Measurements from ENCODE around the gene ZBTB21.

Gene ZBTB21

DNA sequence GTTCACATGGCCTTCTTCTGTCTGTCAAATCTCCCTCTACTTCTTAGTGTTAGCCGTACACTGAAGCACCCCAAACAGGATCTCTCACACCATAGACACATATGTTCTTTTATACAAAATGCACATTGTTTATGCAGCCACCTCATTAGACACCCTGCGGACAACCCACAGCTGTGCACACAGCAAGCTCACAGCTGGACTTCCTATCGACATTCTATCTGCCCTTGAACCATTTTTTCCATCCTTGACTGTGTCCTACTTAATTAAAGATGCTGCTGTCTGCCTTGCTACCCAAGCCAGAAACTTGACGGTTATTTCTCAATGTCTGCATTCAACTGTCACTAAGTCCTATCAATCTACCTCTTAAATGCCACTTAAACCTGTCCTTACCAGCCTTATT, 3.2 kb upstream of the ZBTB21 start:
- TF ChIP-seq, protein P1, sequence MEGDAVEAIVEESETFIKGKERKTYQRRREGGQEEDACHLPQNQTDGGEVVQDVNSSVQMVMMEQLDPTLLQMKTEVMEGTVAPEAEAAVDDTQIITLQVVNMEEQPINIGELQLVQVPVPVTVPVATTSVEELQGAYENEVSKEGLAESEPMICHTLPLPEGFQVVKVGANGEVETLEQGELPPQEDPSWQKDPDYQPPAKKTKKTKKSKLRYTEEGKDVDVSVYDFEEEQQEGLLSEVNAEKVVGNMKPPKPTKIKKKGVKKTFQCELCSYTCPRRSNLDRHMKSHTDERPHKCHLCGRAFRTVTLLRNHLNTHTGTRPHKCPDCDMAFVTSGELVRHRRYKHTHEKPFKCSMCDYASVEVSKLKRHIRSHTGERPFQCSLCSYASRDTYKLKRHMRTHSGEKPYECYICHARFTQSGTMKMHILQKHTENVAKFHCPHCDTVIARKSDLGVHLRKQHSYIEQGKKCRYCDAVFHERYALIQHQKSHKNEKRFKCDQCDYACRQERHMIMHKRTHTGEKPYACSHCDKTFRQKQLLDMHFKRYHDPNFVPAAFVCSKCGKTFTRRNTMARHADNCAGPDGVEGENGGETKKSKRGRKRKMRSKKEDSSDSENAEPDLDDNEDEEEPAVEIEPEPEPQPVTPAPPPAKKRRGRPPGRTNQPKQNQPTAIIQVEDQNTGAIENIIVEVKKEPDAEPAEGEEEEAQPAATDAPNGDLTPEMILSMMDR (conservative IDR thresholded peaks at IDR 0.05; ENCODE audit: low read depth, low read length), result no peak
- Histone ChIP-seq H3K79me2 (ENCODE audit: insufficient read depth, low read depth) (peaks cover 8% of the 10 kb centered on the region; the same call in 1 of the 2 replicates), H2AFZ (ENCODE audit: low read depth) (no peak overlapping the region), H3K4me2 (no peak overlapping the region), H3K4me1 (ENCODE audit: low read depth, poor library complexity, severe bottlenecking) (peaks cover 15% of the 10 kb centered on the region), H3K9ac (no peak overlapping the region), H3K36me3 (ENCODE audit: insufficient read depth) (no peaks in the 10 kb centered on the region), H3K27ac (no peak overlapping the region), H3K4me3 (IDR thresholded peaks at IDR 0.05; ENCODE audit: insufficient read depth, low read depth, low read length) (no peak overlapping the region), H3K27me3 (ENCODE audit: insufficient read depth, low read depth) (no peaks in the 10 kb centered on the region), H4K20me1 (ENCODE audit: insufficient read depth) (no peaks in the 10 kb centered on the region)

DNA sequence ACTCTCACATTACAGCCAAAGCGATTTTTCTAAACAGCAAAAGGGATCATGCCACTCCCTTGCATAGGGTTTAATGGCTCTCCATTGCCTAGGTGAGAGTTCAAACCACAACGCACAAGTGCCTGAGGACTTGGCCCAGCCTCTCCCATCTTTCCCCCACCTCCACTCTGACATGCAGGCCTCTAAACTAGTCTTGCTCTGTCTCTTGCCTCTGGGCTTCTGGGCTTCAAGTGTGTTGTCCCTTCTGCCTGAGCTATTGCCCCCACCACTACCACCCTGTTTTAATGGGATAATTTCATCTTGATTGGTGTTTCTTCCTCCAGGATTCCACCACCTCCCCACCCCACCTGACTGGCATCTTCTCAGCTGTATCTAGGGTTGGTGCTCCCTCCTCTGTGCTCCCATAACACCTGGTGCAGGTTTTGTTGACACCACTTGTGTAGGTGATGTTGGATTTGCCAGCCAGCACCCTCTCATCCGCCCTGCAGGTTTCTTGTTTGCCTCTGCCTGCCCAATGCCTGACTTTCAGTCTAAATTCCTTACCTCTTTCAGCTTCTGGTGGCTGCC, 2.7 kb upstream of the ZBTB21 start:
- Histone ChIP-seq H4K20me1 (ENCODE audit: insufficient read depth) (no peaks in the 10 kb centered on the region), H3K9ac (no peak overlapping the region), H3K4me3 (IDR thresholded peaks at IDR 0.05; ENCODE audit: insufficient read depth, low read depth, low read length) (no peak overlapping the region), H3K27ac (no peak overlapping the region), H3K36me3 (ENCODE audit: insufficient read depth) (no peaks in the 10 kb centered on the region), H3K4me1 (ENCODE audit: low read depth, poor library complexity, severe bottlenecking) (peaks cover 15% of the 10 kb centered on the region), H3K27me3 (ENCODE audit: insufficient read depth, low read depth) (no peaks in the 10 kb centered on the region), H3K79me2 (ENCODE audit: insufficient read depth, low read depth) (peaks cover 14% of the 10 kb centered on the region; the same call in 1 of the 2 replicates), H3K4me2 (no peak overlapping the region), H2AFZ (ENCODE audit: low read depth) (no peak overlapping the region)
- TF ChIP-seq, protein P1 (conservative IDR thresholded peaks at IDR 0.05; ENCODE audit: low read depth, low read length), result no peak

DNA sequence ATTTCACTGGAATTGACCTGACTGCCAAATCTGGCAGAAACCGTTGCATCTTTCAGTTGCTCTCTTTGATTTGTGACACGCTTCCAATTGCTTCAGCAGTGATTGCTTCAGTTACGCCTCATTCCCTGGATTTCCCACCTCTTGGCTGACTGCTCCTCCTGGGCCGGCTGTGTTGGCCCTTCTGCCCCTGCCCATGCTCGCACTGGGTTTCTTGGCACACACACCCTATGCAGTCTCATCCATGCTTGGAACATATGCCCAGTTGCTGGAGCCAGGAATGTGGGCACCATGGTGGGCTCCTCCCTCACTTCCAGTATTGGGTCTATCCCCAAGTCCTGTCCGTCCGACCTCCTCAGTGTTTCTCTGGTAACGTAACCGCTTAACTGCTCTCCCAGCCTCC, 2.2 kb upstream of the ZBTB21 start:
- Histone ChIP-seq H3K4me1 (ENCODE audit: low read depth, poor library complexity, severe bottlenecking) (peaks cover 18% of the 10 kb centered on the region), H3K27me3 (ENCODE audit: insufficient read depth, low read depth) (no peaks in the 10 kb centered on the region), H3K79me2 (ENCODE audit: insufficient read depth, low read depth) (peaks cover 19% of the 10 kb centered on the region; the same call in 1 of the 2 replicates), H4K20me1 (ENCODE audit: insufficient read depth) (no peaks in the 10 kb centered on the region), H3K9ac (no peak overlapping the region), H3K27ac (no peak overlapping the region), H3K36me3 (ENCODE audit: insufficient read depth) (no peaks in the 10 kb centered on the region), H2AFZ (ENCODE audit: low read depth) (no peak overlapping the region), H3K4me3 (IDR thresholded peaks at IDR 0.05; ENCODE audit: insufficient read depth, low read depth, low read length) (no peak overlapping the region), H3K4me2 (no peak overlapping the region)
- TF ChIP-seq, protein P1 (conservative IDR thresholded peaks at IDR 0.05; ENCODE audit: low read depth, low read length), result no peak

DNA sequence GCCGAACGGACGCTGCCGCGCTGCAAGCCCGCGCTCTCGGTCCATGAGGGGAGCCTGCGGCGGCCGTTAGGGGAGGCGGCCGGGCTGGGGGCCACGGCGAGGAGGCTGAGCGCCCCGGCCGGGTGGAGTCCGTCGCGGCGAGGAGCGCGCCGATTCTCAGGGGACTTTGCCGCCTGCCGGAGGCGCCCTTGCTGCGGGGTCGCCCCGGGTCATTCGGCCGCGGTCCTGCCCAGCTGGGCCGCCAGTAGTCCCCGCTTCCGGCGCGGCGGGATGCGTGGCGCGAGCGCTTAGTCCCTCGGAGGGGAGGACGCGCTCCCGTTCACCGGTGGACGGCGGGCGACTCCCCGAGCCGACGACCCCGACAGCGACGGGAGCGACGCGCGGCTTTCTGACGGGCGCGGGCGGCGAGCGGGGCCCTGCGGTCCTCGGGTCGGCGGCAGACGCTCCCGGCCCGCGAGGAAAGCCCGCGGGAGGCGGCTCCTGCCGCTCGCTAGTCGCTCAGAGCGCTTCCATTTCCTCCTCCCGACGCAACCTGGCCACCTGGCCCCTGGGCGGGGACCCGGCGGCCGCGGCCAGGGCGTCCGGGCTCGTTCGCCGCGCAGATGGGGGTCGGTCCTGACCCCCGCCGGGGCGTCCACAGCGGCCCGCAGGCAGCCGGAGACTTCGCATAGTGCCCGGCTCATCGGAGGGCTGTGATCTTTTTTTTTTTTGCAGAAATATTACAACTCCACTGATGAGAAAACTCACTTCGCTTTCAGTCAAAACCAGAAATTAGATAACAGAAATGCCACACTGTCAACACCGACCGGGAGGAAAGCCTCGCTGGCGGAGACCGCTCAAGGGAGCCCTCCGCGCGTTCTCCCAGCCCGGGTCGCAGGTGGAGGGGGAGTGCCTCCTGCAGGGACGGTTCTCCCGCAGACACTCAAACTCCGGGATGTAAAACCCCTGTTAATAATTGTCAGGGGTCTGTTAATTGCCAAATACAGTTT, 641 bp upstream of the ZBTB21 start:
- Histone ChIP-seq H3K27me3 (ENCODE audit: insufficient read depth, low read depth) (no peaks in the 10 kb centered on the region), H3K27ac (peak overlapping the region; percentile 92), H4K20me1 (ENCODE audit: insufficient read depth) (no peaks in the 10 kb centered on the region), H3K4me2 (peak overlapping the region; percentile 93), H3K36me3 (ENCODE audit: insufficient read depth) (no peaks in the 10 kb centered on the region), H3K79me2 (ENCODE audit: insufficient read depth, low read depth) (peaks cover 34% of the 10 kb centered on the region), H2AFZ (ENCODE audit: low read depth) (peak overlapping the region; percentile 65), H3K4me3 (IDR thresholded peaks at IDR 0.05; ENCODE audit: insufficient read depth, low read depth, low read length) (no peak overlapping the region), H3K9ac (peak overlapping the region; percentile 95), H3K4me1 (ENCODE audit: low read depth, poor library complexity, severe bottlenecking) (peaks cover 28% of the 10 kb centered on the region)
- TF ChIP-seq, protein P1 (conservative IDR thresholded peaks at IDR 0.05; ENCODE audit: low read depth, low read length), result no peak
